Activated CD4-positive, CD25-positive, alpha-beta regulatory T cell treated with anti-CD3 and anti-CD28 coated beads, Interleukin-2, amount 50 U/mL, for 24 hours (primary cell): ENCODE measurements around the gene MS4A13.
"Not testable (repeated sequence)": the region's sequence is repeated elsewhere in the genome, so short reads cannot be mapped to it uniquely, and the experiment has no call there.

Experiments
- ATAC-seq, 2 donors: fragments of 150-1000 bp; cut with Tn5 transposase; one replicate each; pipeline ENCODE4 v1.10.0; 2021; ENCODE audit warnings: mild to moderate bottlenecking in 1 of 2, moderate library complexity in 1 of 2

MS4A13 gene

GRCh38 chr11:60532383-60532782 lies 17.2 kb downstream of the MS4A13 start:
- ATAC-seq = not testable (repeated sequence)

DNA sequence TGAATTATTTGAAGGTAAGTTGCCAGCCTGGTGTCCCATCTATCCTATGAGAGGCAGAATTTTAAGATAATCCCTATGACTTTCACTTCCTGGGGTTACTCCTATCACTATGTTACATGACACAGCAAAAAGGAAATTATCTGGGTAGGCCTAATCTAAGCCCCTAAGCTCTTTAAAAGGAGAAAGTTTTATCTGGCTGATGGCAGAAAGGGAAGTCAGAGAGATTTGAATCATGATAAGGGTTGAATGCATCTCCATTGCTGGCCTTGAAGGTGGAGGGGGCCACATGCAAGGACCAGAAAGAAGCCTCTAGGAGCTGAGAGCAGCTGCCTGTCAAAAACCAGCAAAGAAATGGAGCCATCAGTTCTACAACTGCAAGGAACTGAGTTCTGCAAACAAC lies 23.4 kb downstream of the MS4A13 start:
- ATAC-seq = not testable (repeated sequence)

DNA sequence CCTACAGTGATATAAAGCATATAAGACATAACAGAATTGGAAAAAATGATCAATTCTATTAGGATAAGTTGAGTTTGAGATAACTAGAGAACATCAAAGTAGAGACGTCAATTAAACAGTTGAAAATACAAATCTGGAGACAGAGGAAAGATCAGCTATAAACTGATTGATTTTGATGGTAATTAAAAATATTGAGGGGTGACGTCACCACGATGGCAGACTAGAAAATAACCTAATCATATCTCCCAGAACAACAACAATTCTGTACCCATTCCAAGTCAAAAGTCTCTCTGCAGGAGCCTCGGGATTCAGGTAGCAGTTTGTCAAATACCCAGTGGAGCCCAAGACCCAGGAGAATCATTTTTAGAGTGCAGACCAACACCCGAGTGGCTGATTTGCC lies 28.9 kb downstream of the MS4A13 start:
- no peak for ATAC-seq

DNA sequence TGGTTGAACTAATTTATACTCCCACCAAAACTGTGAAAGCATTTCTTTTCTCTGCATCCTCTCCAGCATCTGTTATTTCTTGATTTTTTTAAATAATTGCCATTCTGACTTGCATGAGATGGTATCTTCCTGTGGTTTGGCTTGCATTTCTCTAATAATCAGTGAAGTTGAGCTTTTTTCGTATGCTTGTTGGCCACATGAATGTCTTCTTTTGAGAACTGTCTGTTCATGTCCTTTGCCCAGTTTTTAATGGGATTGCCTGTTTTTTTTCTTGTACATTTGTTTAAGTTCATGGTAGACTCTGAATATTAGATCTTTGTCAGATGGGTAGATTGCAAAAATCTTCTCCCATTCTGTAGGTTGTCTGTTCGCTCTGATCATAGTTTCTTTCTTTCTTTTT lies 46.1 kb downstream of the MS4A13 start:
- no peak for ATAC-seq

- no peak for ATAC-seq
Measured at GRCh38 chr11:60563553-60564235, 48.5 kb downstream of the MS4A13 start.

GRCh38 chr11:60566776-60567175 lies 51.6 kb downstream of the MS4A13 start:
- no peak for ATAC-seq

DNA sequence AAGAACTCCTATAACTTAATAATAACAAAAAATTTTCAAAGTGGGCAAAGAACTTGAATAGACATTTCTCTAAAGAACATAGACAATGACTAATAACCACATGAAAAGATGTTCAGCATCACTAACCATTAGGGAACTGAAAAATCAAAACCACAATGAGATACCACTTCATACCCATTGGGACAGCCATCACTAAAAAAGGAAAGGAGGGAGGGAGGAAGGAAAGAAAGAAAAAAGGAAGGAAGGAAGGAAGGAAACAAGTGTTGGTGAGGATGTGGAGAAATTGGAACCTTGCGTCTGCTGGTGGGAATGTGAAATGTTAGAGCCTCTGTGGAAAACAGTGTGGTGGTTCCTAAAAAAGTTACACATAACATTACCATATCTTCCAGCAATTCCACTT lies 55.8 kb downstream of the MS4A13 start:
- no peak for ATAC-seq

- no peak for ATAC-seq
Measured at GRCh38 chr11:60589611-60590010, 74.4 kb downstream of the MS4A13 start.
